ENCODE measurements around the gene CLDN9.

CLDN9 gene

DNA sequence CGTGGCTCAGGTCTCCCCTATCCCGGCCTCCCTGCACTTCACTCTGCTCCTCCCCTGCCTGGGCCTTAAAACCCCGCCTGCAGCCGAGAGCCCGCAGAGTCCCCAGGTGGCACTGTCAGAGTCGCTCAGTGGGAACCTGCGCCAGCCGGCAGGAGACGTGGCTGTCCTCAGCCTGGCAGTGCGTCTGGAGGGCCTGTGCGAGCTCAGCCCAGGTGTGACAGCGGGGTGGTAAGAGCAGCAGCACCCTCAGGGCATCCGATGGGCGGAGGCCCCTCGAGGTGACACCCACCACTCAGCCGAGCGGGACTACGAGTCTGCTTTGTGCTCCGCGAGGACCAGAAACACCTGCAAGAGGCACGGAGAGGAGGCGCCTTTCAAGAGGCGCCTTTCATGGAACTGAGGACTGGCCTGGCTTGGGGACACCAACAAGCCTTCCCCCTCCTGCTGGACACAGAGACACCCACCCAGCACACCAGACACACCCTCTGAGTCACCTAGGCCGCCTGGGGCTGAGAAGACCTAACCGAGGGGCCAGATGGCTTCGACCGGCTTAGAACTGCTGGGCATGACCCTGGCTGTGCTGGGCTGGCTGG is at the start of gene CLDN9:
TSS of gene CLDN9 (plus strand) at position 96 of the 593 bp plus-strand sequence. CDS start at position 536, 440 bp downstream.
- no peak for DNase-seq (ENCODE audit: low spot score)

GRCh38 chr16:2963074-2963722 is 49.5 kb upstream of the CLDN9 start:
- DNase-seq (ENCODE audit: low spot score), result no peak

DNA sequence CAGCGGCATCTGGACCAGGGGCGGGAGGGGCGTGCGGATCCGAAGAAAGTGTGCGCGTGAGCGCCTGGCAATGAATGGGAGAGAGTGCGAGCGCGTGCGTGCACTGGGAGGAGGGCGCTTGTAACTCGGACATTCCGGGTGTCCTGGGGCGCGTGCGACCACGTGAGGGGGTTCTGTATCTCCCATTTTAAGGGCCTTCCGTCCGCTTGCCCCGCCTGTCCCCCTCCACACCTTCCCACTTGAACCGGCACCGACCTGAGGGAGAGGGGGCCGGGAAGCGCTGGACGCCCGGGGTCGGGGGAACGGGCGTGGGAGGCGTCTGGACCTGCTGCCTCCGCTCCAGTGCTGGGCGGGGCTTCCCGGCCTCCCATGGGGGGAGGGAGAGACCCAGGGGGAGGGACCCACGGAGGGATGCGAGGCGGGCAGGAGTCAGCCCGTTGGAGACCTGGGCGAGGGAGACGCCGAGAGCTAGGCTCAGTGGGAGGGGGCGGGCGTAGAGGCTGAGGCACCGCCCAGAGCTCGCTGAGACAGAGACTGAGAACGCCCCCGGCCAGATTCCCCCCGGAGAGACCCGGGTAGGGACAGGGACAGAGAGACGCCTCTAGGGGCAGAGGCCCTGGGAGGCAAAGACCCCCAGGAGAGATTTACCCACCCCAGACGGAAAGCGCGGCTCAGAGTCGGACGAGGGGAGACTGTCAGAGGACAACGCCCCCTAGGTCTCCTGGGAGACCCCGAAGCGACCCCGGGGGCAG is 48.8 kb upstream of the CLDN9 start, which contains the start of gene KREMEN2:
TSS of gene KREMEN2 (plus strand) at position 553 of the 752 bp plus-strand sequence. CDS start 246 bp downstream, outside the sequence.
- DNase-seq (ENCODE audit: low spot score), result no peak

GRCh38 chr16:2964475-2965336 is 48.0 kb upstream of the CLDN9 start:
- peak; percentile 93 for DNase-seq (ENCODE audit: low spot score)

DNA sequence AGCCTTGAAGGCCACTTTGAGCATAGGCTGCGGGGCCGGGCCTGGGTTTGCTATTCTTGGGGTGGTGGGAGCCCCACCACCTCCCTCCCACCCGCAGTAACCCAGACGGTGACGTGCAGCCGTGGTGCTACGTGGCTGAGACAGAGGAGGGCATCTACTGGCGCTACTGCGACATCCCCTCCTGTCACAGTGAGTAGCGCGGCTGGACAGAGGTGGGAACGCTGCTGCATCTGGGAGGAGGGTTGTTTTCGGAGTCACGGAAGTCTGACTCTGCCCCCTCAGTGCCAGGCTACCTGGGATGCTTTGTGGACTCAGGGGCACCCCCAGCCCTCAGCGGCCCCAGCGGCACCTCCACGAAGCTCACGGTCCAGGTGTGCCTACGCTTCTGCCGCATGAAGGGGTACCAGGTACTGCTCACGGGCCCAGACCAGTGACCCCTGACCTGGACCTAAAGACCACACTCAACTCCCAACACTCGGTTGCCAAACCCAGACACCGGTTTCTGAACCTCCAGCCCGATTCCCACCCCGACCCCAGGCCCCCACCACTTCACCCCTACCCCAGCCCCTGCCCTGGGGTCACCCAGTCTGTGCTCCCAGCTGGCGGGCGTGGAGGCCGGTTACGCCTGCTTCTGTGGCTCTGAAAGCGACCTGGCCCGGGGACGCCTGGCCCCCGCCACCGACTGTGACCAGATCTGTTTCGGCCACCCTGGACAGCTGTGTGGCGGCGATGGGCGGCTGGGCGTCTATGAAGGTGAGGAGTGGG is 46.5 kb upstream of the CLDN9 start:
- no peak for DNase-seq (ENCODE audit: low spot score)

- DNase-seq (ENCODE audit: low spot score), result peak; percentile 43
Measured at GRCh38 chr16:2966808-2967191, 45.9 kb upstream of the CLDN9 start.

GRCh38 chr16:2967211-2967631 is 45.5 kb upstream of the CLDN9 start:
- DNase-seq (ENCODE audit: low spot score), result no peak

DNA sequence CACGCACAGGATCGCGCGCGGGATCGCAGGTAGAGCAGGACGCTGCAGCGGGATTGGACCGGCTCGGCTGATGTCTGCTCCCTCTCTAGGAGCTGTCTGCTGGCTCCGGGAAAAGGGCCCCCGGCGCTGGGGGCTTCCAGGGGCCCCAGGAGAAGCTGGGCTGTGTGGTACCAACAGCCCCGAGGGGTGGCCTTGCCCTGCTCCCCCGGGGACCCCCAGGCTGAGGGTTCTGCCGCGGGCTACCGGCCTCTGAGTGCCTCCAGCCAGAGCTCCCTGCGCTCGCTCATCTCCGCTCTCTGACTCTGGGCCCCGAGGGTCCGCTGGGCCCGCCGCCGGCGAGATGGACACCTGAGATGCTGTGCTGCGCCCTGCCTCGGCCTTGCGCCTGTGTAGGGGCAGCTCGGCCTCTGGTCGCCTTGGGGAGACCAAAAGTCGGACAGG is 45.0 kb upstream of the CLDN9 start:
- DNase-seq (ENCODE audit: low spot score), result no peak

DNA sequence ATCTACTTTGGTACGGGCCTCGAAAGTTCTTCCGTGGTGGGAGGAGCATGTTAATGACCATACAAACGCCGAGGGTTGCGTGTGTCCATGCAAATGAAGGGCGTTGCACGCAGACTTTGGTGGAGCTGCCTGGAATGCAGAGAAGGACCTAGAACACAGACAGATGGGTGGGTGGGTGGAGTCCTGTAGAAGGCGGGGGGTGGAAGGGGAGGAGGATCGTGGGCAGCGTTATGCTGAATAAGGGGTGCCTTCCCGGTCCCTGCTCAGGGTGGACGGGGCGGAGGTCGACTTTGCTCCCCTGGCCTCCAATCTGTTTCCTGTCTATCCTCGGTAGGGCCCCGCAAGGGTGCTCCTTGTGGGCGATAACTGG is 44.4 kb upstream of the CLDN9 start:
- DNase-seq (ENCODE audit: low spot score), result peak; percentile 69

DNA sequence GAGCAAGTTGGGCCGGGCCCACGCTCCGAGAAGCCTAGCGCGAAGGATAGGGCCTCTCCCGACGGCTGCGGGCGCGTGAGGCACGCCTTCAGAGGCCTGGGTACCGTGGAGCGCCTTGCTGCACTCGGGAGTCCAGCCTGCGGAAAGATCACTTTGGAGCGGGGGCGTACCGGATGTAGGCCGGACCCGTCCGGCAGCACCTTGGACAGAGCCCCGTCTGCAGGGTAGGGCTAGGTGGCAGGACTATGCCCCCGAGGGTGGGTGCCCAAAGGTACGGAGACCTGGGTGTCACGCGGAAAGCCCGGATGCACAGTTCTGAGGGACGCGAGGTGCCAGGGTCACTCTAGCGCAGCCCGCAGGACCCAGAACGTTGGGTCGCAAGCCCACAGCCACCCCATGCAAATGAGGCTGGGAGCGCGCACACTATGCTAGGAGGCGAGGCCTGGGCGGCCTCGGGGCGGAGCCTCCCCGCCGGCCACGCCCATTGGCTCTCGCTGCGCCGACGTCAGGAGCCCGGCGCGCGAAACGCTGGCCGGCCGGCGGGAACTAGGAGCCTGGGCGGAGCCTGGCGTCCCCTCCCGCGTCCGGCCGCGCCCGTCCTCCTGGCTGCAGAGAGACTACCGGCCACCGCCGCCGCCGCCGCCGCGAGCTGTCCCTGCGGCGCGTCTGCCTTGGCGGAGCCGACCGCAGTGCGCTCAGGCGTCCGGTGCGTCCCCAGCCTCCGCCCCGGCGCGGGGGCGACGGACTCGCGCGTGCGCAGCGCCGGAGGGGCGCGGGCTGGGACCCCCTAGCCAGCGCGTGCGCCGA is 43.8 kb upstream of the CLDN9 start, which contains the start of gene PAQR4:
TSS of gene PAQR4 (plus strand) at position 611 of the 807 bp plus-strand sequence. CDS start 327 bp downstream, outside the sequence.
- peak; percentile 92 for DNase-seq (ENCODE audit: low spot score)

DNA sequence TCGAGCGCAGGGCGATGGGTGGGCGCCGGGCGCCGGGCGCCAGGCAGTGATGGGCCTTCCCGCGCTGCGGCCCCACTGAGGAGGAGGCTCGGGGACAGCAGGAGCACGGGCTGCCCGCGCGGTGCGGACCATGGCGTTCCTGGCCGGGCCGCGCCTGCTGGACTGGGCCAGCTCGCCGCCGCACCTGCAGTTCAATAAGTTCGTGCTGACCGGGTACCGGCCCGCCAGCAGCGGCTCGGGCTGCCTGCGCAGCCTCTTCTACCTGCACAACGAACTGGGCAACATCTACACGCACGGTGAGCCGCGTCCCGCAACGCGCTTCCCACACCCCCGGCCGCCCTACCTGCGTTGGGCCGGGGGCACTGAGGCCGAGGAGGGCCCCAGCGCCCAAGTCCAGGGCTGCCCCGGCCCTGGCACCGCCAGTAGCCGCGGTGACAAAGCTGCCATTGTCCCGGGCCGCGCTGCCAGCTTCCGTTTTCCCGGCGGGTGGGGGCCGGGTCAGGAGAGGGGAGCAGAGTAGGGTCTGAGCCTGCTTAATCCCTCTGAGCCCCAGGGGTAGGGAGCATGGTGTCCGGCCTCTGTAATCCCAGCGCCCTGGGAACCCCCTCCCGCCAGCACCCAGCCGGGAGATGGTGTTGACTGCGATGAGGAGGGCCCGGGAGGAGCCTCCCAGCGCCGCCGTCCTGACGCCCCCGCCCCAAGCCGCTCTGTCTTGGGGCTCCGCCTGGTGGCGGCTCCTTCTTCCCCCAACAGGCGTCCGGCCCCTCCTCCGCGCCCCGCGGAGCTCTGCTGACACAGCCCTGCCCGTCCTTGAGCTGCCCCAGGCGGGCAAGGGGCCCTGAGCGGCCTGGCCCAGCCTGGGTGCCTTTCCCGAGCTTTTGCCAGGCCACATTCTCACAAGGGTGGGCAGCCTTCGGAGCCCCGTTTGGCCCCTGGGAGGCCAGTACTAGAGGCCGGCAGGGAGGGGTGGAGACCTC is 42.9 kb upstream of the CLDN9 start:
- DNase-seq (ENCODE audit: low spot score), result peak; percentile 74

- no peak for DNase-seq (ENCODE audit: low spot score)
Measured at GRCh38 chr16:2970563-2970962, 42.2 kb upstream of the CLDN9 start.

DNA sequence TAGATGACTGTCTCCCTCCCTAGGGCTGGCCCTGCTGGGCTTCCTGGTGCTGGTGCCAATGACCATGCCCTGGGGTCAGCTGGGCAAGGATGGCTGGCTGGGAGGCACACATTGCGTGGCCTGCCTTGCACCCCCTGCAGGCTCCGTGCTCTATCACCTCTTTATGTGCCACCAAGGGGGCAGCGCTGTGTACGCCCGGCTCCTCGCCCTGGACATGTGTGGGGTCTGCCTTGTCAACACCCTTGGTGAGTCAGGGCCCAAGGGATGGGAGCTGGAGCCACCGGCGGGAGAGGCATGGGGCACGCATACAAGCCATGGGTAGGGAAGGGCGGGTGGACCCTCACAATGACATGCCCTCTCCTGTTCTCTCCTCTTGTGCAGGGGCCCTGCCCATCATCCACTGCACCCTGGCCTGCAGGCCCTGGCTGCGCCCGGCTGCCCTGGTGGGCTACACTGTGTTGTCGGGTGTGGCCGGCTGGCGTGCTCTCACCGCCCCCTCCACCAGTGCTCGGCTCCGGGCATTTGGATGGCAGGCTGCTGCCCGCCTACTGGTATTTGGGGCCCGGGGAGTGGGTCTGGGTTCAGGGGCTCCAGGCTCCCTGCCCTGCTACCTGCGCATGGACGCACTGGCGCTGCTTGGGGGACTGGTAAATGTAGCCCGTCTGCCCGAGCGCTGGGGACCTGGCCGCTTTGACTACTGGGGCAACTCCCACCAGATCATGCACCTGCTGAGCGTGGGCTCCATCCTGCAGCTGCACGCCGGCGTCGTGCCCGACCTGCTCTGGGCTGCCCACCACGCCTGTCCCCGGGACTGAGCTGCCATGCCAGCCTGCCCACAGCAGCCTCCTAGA is 41.4 kb upstream of the CLDN9 start:
- DNase-seq (ENCODE audit: low spot score), result no peak

DNA sequence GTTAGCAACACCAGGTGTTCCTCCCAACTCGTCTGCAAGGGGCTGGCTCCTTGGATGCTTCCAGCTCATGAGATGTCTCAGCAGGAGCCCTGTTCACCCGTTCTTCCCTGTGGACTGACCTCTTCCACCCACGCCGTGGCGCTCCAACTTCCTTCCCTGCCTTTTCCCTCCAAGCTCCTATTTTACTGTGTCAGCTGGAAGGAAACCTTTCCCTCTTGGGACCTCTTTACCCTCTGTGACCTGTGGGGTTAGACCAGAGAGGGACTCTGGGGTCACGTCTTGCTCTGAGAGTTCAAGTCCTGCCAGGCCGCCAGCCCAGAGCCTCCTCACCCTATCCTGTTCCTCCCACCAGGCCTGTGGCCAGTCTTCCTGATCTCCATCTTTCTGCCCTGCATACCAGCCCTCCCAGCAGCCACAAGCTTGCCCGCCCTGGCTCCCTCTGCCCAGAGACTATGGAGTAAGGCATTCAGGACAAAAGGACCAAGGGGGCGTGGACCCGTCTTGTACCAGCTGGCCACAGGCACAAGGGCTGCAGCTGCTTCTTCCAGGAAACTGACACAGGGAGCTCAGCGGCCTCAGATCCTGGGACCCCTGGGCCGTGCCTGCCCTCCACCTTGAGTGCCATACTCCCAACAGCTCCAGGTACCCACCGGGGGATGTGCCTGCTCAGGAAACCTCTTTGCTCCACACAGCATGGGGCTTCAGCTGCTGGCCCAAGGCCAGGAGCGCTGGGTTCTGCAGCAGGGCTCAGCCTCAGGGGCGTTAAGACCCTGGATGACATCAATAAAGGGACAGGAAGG is 40.5 kb upstream of the CLDN9 start:
- DNase-seq (ENCODE audit: low spot score), result no peak

GRCh38 chr16:2973093-2973492 is 39.6 kb upstream of the CLDN9 start:
- no peak for DNase-seq (ENCODE audit: low spot score)

- DNase-seq (ENCODE audit: low spot score), result no peak
Measured at GRCh38 chr16:2973605-2974318, 39.0 kb upstream of the CLDN9 start.
